Measurements from ENCODE around the gene CASP9.

The CASP9 gene

GRCh38 chr1:15448877-15449462 is 75.0 kb downstream of the CASP9 start:
- H3K4me1 ChIP-seq = no peaks in the 10 kb centered on the region
- DNase-seq = no peak
- TF ChIP-seq CTCF (IDR thresholded peaks at IDR 0.05; ENCODE audit: low read depth, low read length) = no peak
- no peak overlapping the region for H3K4me3 ChIP-seq (ENCODE audit: low read depth, low read length)
- H3K9me3 ChIP-seq = no peaks in the 10 kb centered on the region
- no peaks in the 10 kb centered on the region for H3K27me3 ChIP-seq
- H3K36me3 ChIP-seq = no peaks in the 10 kb centered on the region

GRCh38 chr1:15446212-15446611 is 77.8 kb downstream of the CASP9 start:
- H3K27me3 ChIP-seq = no peaks in the 10 kb centered on the region
- no peak overlapping the region for H3K4me3 ChIP-seq (ENCODE audit: low read depth, low read length)
- no peaks in the 10 kb centered on the region for H3K9me3 ChIP-seq
- no peaks in the 10 kb centered on the region for H3K36me3 ChIP-seq
- H3K4me1 ChIP-seq = no peaks in the 10 kb centered on the region; the same call in 1 of the 2 replicates
- no peak for TF ChIP-seq CTCF (IDR thresholded peaks at IDR 0.05; ENCODE audit: low read depth, low read length)
- no peak for DNase-seq

GRCh38 chr1:15445390-15446122 is 78.5 kb downstream of the CASP9 start:
- no peak for DNase-seq
- no peak overlapping the region for H3K4me3 ChIP-seq (ENCODE audit: low read depth, low read length)
- no peak for TF ChIP-seq CTCF (IDR thresholded peaks at IDR 0.05; ENCODE audit: low read depth, low read length)

GRCh38 chr1:15444468-15445389 is 79.3 kb downstream of the CASP9 start:
- H3K4me1 ChIP-seq = no peaks in the 10 kb centered on the region; the same call in 1 of the 2 replicates
- H3K36me3 ChIP-seq = no peaks in the 10 kb centered on the region
- H3K27me3 ChIP-seq = no peaks in the 10 kb centered on the region
- H3K4me3 ChIP-seq (ENCODE audit: low read depth, low read length) = no peak overlapping the region
- TF ChIP-seq CTCF (IDR thresholded peaks at IDR 0.05; ENCODE audit: low read depth, low read length) = no peak
- DNase-seq = peak; percentile 80
- no peaks in the 10 kb centered on the region for H3K9me3 ChIP-seq

More at GRCh38 chr1:15445390-15446122, 78.5 kb downstream of the CASP9 start:
- Histone ChIP-seq H3K27me3 (no peaks in the 10 kb centered on the region), H3K9me3 (no peaks in the 10 kb centered on the region), H3K36me3 (no peaks in the 10 kb centered on the region), H3K4me1 (no peaks in the 10 kb centered on the region; the same call in 1 of the 2 replicates)

- Histone ChIP-seq H3K4me1 (no peaks in the 10 kb centered on the region; the same call in 1 of the 2 replicates), H3K27me3 (no peaks in the 10 kb centered on the region), H3K9me3 (no peaks in the 10 kb centered on the region), H3K36me3 (no peaks in the 10 kb centered on the region), H3K4me3 (ENCODE audit: low read depth, low read length) (no peak overlapping the region)
- TF ChIP-seq CTCF (IDR thresholded peaks at IDR 0.05; ENCODE audit: low read depth, low read length) = no peak
- DNase-seq = peak; percentile 26
Measured at GRCh38 chr1:15443281-15443680, 80.7 kb downstream of the CASP9 start.

Data from BE2C (cell line).